ENCODE measurements around the gene THEM5.

Gene THEM5

GRCh38 chr1:151864411-151864810, 10.9 kb upstream of the THEM5 start:
- no peak for TF ChIP-seq CTCF (IDR thresholded peaks at IDR 0.05; ENCODE audit: insufficient read depth, missing control alignments)
- no peak for FAIRE-seq
- DNase-seq (ENCODE audit: insufficient read length, low spot score), result no peak

DNA sequence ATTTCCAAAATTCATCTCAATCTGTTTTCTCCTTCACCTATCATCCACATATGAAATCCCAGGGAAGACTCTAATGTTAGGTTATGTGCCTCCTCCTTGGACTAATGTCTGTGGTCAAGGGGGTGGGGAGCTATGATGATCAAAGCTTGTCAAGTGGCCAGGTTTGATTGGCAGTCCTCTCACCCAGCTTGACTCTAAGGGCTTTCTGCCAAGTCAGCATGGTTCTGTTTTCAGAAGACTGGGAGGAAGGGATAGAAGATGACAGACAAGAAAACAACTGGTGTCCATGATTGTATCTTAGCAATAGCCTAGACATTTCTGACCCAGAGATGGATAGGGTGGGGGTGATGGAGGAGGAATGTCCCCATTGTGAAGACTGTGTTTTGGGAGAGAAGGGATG, 9.1 kb upstream of the THEM5 start:
- no peak for FAIRE-seq
- no peak for DNase-seq (ENCODE audit: insufficient read length, low spot score)
- no peak for TF ChIP-seq CTCF (IDR thresholded peaks at IDR 0.05; ENCODE audit: insufficient read depth, missing control alignments)

DNA sequence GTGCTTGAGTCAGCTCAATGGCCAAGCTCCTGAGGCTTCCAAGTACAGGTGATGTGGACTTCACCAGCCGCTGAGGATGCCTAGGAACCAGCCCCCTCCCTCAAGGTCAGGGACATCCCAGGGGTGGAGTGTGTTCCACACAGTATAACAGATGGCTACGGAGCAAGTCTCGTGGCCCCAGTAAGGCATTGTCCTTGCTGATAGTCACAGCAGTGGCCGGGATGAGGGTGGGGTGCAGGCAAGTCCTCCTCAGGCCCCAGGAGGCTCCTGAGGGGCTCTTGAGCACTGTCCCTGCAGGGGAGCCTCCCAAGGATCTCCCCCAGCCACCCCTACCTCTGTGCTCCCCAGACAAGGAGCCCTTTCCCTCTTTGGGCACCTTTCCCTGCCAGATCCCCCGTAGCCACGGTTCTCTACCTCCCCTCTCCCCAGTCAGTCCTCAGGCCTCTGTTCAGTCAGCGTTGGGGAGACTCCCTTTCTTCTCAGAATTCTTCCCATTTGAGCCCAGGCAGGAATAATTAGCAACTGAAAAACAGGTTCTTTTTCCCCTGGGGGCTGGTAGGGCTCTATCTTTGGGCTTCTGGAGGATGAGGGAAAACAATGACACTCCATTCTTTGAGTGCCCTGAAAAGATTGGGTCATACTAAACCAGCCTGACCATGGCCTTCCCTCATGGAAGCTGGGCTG, 7.1 kb upstream of the THEM5 start:
- FAIRE-seq, result no peak
- no peak for DNase-seq (ENCODE audit: insufficient read length, low spot score)
- no peak for TF ChIP-seq CTCF (IDR thresholded peaks at IDR 0.05; ENCODE audit: insufficient read depth, missing control alignments)

- TF ChIP-seq CTCF (IDR thresholded peaks at IDR 0.05; ENCODE audit: insufficient read depth, missing control alignments), result no peak
- DNase-seq (ENCODE audit: insufficient read length, low spot score) (no peak), FAIRE-seq (no peak)
Measured at GRCh38 chr1:151859891-151860293, 6.4 kb upstream of the THEM5 start.

GRCh38 chr1:151858886-151859665, 5.6 kb upstream of the THEM5 start:
- FAIRE-seq (no peak), DNase-seq (ENCODE audit: insufficient read length, low spot score) (no peak)
- TF ChIP-seq CTCF (IDR thresholded peaks at IDR 0.05; ENCODE audit: insufficient read depth, missing control alignments), result no peak

DNA sequence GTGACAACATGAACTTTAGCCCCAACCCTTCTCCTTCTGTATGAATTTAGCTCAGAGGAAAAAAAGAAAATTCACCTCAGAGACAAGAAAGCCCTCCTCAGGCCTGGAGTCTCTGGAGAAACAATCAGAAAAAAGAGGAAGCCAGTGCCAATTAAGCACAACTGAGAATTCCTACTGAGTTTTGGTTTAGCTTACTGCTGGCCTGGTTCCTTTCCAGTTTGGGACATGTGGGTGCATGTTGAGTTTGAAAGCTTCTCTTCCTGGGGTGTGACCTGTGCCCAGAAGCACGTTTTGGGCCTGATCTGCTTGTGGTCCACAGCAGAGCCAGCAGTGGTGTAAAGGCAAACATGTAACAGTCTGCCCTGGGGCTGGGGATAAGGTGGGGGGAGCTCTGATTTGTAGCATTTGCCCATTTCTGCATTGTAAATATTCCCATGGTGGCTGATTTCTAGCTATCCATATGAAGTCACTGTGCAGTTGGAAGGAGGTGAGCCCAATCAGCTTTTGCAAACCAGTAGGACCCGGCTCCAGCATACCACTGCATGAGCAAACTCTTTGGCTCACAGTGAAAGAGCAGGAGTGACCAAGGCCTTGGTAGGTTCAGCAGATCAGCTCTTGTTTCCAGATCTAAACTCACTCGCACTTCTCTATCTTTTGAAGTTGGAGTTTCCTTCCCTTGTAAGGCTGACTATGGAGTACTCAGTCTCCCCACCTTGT, 4.7 kb upstream of the THEM5 start:
- no peak for TF ChIP-seq CTCF (IDR thresholded peaks at IDR 0.05; ENCODE audit: insufficient read depth, missing control alignments)
- FAIRE-seq, result no peak
- no peak for DNase-seq (ENCODE audit: insufficient read length, low spot score)
